Choroid plexus epithelial cell (primary cell): Measurements from ENCODE around the gene PMEPA1.

ENCODE experiments used
- DNase-seq: peaks from one replicate; pipeline ENCODE4 v3.0.0-alpha.2; 2010; ENCODE audit warnings: low read depth
- H3K4me3 ChIP-seq: 2 replicates; pipeline ENCODE4 v1.5.1; 2011; ENCODE audit warnings: low read depth, mild to moderate bottlenecking, control low read depth, low read length, moderate library complexity
- TF ChIP-seq, protein P1 (sequence below): conservative IDR thresholded peaks from 2 replicates; pipeline ENCODE4 v1.5.1; 2011; ENCODE audit warnings: low read depth, mild to moderate bottlenecking, control low read depth, inconsistent platforms, low read length, moderate library complexity

The PMEPA1 gene

DNA sequence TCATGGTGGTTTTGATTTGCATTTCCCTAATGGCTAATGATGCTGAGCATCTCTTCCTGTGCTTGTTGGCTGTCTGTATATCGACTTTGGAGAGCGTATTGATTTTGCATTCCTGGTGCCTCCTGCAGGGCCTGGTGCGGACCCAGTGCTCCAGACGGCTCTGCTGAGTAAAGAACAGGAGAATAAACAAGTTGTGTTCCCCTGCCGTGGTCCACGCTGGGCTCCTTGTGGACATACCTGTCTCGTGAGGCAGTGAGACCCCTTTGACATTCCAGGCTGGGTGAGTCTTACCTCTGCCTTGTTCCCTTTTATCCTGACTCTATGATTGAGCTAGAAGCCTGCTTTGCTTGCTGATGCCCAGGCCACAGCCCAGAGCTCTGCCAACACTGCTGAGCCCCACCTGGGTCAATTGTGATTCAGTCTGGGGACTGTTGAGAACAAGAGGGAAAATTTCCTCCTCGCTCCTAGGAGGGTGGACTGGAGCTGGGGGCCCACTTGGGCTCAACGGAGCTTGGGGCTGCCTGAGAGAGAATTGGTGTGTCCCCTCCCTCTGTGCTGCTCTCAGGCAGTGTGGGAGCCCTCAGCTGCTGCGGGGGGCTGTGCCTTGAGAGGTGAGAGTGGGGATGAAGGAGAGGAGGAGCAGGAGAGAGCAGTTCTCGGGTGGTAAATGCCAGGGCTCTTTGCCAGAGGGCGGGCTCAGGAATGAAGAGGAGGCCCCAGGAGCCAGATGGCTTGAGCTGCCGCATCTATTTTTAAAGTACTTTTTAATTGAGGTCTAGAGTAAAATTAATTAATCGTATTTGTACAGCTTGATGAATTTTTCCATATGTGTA is 43.7 kb upstream of the PMEPA1 start:
- no peak for DNase-seq
- TF ChIP-seq, protein P1, sequence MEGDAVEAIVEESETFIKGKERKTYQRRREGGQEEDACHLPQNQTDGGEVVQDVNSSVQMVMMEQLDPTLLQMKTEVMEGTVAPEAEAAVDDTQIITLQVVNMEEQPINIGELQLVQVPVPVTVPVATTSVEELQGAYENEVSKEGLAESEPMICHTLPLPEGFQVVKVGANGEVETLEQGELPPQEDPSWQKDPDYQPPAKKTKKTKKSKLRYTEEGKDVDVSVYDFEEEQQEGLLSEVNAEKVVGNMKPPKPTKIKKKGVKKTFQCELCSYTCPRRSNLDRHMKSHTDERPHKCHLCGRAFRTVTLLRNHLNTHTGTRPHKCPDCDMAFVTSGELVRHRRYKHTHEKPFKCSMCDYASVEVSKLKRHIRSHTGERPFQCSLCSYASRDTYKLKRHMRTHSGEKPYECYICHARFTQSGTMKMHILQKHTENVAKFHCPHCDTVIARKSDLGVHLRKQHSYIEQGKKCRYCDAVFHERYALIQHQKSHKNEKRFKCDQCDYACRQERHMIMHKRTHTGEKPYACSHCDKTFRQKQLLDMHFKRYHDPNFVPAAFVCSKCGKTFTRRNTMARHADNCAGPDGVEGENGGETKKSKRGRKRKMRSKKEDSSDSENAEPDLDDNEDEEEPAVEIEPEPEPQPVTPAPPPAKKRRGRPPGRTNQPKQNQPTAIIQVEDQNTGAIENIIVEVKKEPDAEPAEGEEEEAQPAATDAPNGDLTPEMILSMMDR: no peak
- H3K4me3 ChIP-seq: no peak overlapping the region

DNA sequence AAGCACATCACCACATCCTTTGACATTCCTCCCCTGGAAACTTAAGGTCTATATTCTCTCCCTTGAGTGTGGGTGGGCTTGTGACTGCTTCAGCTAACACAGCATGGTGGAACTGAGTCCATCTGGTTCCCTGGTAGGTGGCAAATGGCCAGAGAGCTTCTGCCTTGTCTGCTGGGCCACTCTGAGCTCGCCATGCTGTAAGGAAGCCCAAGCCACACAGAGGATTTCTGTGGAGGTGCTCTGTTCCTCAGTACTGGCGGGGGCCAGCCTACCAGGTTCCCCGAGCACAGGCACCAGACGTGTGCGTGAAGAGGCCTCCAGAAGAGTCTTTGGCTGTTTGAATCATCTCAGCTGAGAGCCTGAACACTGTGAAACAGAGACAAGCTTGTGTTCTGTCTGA is 41.6 kb upstream of the PMEPA1 start:
- no peak overlapping the region for H3K4me3 ChIP-seq
- no peak for DNase-seq
- TF ChIP-seq, protein P1: no peak

DNA sequence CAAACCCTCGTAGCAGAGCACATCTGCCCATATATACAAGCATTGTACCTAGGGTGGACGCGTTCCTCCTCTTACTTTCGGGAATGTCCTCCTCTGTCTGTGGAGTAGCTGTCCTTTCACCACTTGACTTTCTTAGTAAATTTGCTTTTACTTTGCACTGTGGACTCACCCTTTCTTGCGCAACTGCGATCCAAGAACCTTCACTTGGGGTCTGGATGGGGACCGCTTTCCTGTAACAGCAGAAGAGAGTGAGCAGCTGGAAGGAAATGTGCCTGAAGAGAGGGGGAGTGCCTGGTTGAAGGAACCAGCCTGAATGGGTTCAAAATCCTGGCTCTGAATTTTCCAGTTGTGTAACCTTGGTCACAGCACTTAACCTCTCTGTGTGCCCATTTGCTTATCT is 40.1 kb upstream of the PMEPA1 start:
- no peak for DNase-seq
- H3K4me3 ChIP-seq: no peak overlapping the region
- TF ChIP-seq, protein P1: no peak

DNA sequence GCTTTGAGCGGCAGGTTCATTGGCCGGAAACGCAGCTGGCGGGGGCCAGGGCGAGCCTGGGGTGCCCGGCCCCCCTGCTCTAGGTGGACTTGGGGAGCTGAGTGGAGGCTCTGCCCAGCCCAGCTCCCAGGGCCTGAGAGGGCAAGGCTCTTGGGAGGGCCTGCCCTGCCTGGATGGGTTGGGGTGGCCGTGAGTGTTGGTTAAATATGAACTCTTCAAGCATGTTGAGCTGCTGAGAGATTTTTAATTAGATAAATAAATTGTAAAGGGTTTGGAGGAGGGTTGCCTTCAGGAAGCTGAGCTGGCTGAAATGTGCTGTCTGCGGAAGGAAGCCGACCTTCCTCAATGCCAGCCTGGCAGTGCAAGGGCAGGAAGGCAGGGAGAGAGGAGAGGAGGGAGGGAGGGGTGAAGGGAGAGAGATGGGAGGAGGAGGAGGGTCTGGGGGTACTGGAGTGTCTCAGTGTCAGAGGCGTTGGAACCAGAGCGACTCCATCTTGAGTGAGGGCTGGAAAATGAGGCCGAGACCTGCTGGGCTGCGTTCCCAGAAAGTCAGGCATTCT is 39.4 kb upstream of the PMEPA1 start:
- no peak overlapping the region for H3K4me3 ChIP-seq
- TF ChIP-seq, protein P1: no peak
- no peak for DNase-seq

- TF ChIP-seq, protein P1: no peak
- peak overlapping the region; percentile 30 for H3K4me3 ChIP-seq
- peak; percentile 34 for DNase-seq
These were observed 38.9 kb upstream of the PMEPA1 start for GRCh38 chr20:57748601-57749130.

DNA sequence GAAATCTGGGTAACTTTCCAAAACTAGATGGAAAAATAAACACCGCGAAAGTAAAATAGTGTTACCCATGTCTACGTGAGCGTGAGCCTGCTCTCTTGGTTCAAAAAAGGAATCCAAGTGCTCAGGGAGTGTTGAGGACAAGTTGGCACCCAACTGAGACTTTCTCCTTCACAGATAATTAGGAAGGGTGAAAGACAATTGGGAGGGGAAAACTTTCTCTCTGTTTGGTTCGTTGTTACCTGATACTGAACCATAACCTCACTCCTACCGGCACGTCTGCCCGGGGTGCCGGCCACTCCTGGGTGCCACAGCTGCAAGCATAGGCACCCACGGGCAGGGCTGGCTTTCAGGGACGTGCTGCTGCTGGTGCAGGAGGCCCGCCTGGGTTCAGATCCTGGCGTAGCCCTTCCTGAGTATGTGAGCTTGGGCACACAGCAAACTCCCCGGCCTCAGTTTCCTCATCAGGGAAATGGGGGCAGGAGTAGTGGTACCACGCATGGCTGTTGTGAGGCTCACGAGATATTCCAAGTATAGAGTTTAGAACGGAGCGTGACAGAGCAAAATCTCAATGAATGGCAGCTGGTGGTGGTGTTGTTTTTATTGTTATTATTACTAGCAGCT is 38.2 kb upstream of the PMEPA1 start:
- DNase-seq: no peak
- TF ChIP-seq, protein P1: no peak
- no peak overlapping the region for H3K4me3 ChIP-seq
